Measurements from ENCODE around the gene DUSP22. TPM values are rescaled to one million over a fixed set of nuclear protein-coding genes. Genes with fewer than 3 reads are reported as not detected.
A peak's percentile ranks its signal among the peaks of the same experiment; 100 is the strongest.

DUSP22 gene
- total and polyA plus RNA-seq, 2 donors (not counting 1 experiment from before 2014, with no cell fraction given): 117 to 133 TPM

DNA sequence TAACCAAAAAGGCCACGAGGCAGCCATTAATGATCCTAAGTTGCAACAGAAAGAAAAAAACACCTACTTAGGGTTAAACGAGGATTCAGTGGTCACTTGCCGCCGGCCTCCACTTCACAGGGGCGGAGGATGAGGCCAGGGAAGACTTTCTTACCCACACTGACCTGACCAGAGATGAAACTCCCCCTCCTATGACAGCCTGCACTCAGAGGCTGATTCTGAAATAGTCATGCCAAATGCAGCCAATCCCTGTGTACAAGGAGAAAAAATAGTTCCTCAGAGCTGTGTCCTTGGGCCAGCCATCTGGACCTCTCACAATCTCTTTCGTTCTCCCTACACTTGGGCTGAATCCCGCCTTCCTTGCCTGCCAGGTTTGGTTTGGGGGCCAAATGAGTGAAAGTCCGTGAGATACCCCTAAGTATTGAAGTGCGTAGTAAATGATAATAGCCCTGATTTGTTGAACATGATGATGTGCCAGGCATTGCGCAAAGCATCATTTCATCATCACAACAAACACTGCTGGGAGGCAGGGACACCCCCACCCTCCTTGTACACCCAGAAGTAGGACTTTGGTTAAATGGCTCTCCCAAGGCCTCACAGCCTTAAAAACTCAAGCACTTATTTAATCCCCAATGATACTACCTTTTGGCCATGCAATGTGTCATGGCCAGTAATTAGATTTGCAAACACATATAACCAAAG lies 96.1 kb downstream of the DUSP22 start:
- WGBS (ENCODE audit: insufficient coverage): 87% methylated on average over 8 of the region's 10 CpGs
- H3K27ac ChIP-seq (ENCODE audit: low read length in 2 of 2): no peak overlapping the region
- H3K4me3 Mint-ChIP-seq: no peak overlapping the region
- H3K4me3 ChIP-seq (ENCODE audit: control extremely low read depth in 1 of 5, extremely low read depth in 1 of 5, insufficient read depth in 1 of 5, low read depth in 2 of 5, low read length in 4 of 5): no peak overlapping the region
- H3K9ac ChIP-seq (ENCODE audit: low read length): no peak overlapping the region
- H3K9me3 ChIP-seq (ENCODE audit: control extremely low read depth in 1 of 3, control insufficient read depth in 2 of 3, insufficient read depth in 1 of 3, low read length in 2 of 3): no peaks in the 10 kb centered on the region
- no peaks in the 10 kb centered on the region for H3K36me3 ChIP-seq (replicated peaks in 1 of 2; ENCODE audit: control extremely low read depth in 1 of 2, control insufficient read depth in 1 of 2, extremely low read depth in 1 of 2, insufficient read depth in 2 of 2, low read length in 1 of 2)
- TF ChIP-seq EZH2 (IDR thresholded peaks at IDR 0.05; ENCODE audit: borderline replicate concordance, insufficient read depth, low read depth, low read length, poor library complexity, severe bottlenecking): no peak
- TF ChIP-seq CTCF (IDR thresholded peaks at IDR 0.05): no peak
- H3K4me1 Mint-ChIP-seq: peaks cover 26% of the 10 kb centered on the region
- POLR2A ChIA-PET: interaction anchor here (1.6 kb wide), 1 partner anchor 16 kb away, joined by 3 read pairs; no protein-coding TSS in a partner anchor
- CTCF ChIA-PET: interaction anchor here (0.9 to 8.8 kb wide), 6 partner anchors 10 to 200 kb away, joined by 3 to 72 read pairs (median 4); no protein-coding TSS in a partner anchor
- H4K20me1 ChIP-seq (ENCODE audit: control insufficient read depth, insufficient read depth, low read length, poor library complexity, severe bottlenecking): peaks cover 17% of the 10 kb centered on the region
- H3K27ac Mint-ChIP-seq: no peak overlapping the region
- DNase-seq (no peak), ATAC-seq (ENCODE audit: low read depth) (no peak)
- peaks cover 18% of the 10 kb centered on the region for H3K79me2 ChIP-seq (ENCODE audit: control insufficient read depth, insufficient read depth, low read length)
- H2AFZ ChIP-seq (ENCODE audit: insufficient read depth, low read depth, low read length, poor library complexity, severe bottlenecking): no peak overlapping the region
- H3K27me3 ChIP-seq (replicated peaks in 1 of 4; ENCODE audit: control extremely low read depth in 1 of 4, control insufficient read depth in 3 of 4, insufficient read depth in 4 of 4, low read length in 3 of 4): no peaks in the 10 kb centered on the region
- H3K27me3 Mint-ChIP-seq: no peaks in the 10 kb centered on the region
- intact Hi-C loops (cut with micrococcal nuclease): no loop called here
- peaks cover 13 to 19% of the 10 kb centered on the region in 2 donors for H3K4me1 ChIP-seq (ENCODE audit: control insufficient read depth in 2 of 2, insufficient read depth in 2 of 2, low read length in 2 of 2)
- H3K4me2 ChIP-seq (replicated peaks; ENCODE audit: low read depth, low read length, poor library complexity, severe bottlenecking): no peak overlapping the region
- no peaks in the 10 kb centered on the region for H3K9me3 Mint-ChIP-seq (ENCODE audit: insufficient read depth)

DNA sequence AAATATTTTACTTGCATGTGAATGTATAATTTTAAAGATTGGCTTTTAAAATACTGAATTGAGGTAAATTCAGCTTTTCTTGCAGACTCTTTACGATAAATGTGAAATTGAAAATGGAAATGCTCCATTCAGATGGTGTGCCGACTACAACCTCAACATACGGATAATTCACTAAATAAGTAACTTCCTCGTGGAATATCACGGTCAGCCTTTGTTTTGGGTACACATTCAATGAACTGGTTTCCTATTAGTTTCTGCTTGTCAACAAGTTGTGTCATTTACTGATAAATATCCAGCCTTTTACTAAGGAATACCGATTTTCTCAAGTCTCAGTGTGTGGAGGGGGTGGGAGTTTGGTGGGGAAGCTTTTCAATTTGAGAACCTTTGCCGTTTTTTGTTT lies 96.9 kb downstream of the DUSP22 start:
- peaks cover 32% of the 10 kb centered on the region for H3K4me1 Mint-ChIP-seq
- Histone ChIP-seq H3K27me3 (replicated peaks in 1 of 4; ENCODE audit: control extremely low read depth in 1 of 4, control insufficient read depth in 3 of 4, insufficient read depth in 4 of 4, low read length in 3 of 4) (no peaks in the 10 kb centered on the region), H3K9me3 (ENCODE audit: control extremely low read depth in 1 of 3, control insufficient read depth in 2 of 3, insufficient read depth in 1 of 3, low read length in 2 of 3) (no peaks in the 10 kb centered on the region), H3K36me3 (replicated peaks in 1 of 2; ENCODE audit: control extremely low read depth in 1 of 2, control insufficient read depth in 1 of 2, extremely low read depth in 1 of 2, insufficient read depth in 2 of 2, low read length in 1 of 2) (peaks cover 0 to 7% of the 10 kb centered on the region in 2 experiments), H4K20me1 (ENCODE audit: control insufficient read depth, insufficient read depth, low read length, poor library complexity, severe bottlenecking) (peaks cover 25% of the 10 kb centered on the region), H3K4me1 (ENCODE audit: control insufficient read depth in 2 of 2, insufficient read depth in 2 of 2, low read length in 2 of 2) (peaks cover 19 to 24% of the 10 kb centered on the region in 2 donors), H3K9ac (ENCODE audit: low read length) (no peak overlapping the region), H3K27ac (ENCODE audit: low read length in 2 of 2) (no peak overlapping the region), H3K79me2 (ENCODE audit: control insufficient read depth, insufficient read depth, low read length) (peaks cover 26% of the 10 kb centered on the region), H3K4me2 (replicated peaks; ENCODE audit: low read depth, low read length, poor library complexity, severe bottlenecking) (no peak overlapping the region), H2AFZ (ENCODE audit: insufficient read depth, low read depth, low read length, poor library complexity, severe bottlenecking) (peak overlapping the region; percentile 8), H3K4me3 (ENCODE audit: control extremely low read depth in 1 of 5, extremely low read depth in 1 of 5, insufficient read depth in 1 of 5, low read depth in 2 of 5, low read length in 4 of 5) (no peak overlapping the region)
- no peaks in the 10 kb centered on the region for H3K9me3 Mint-ChIP-seq (ENCODE audit: insufficient read depth)
- H3K4me3 Mint-ChIP-seq: peak overlapping the region; percentile 55
- ATAC-seq (ENCODE audit: low read depth): no peak
- peak overlapping the region; percentile 76 for H3K27ac Mint-ChIP-seq
- WGBS (ENCODE audit: insufficient coverage): 100% methylated on average over 1 of the region's 7 CpGs
- intact Hi-C loops (cut with micrococcal nuclease): no loop called here
- ChIA-PET POLR2A (interaction anchor here (1.6 kb wide), 1 partner anchor 15 kb away, joined by 3 read pairs; no protein-coding TSS in a partner anchor), CTCF (interaction anchor here (0.9 to 8.8 kb wide), 7 partner anchors 9 to 198 kb away, joined by 3 to 72 read pairs (median 4); no protein-coding TSS in a partner anchor)
- DNase-seq: no peak
- TF ChIP-seq CTCF (IDR thresholded peaks at IDR 0.05) (no peak), EZH2 (IDR thresholded peaks at IDR 0.05; ENCODE audit: borderline replicate concordance, insufficient read depth, low read depth, low read length, poor library complexity, severe bottlenecking) (no peak)
- H3K27me3 Mint-ChIP-seq: no peaks in the 10 kb centered on the region
